LoVo (cell line): Measurements from ENCODE around the gene CCDC63.
"Not testable (repeated sequence)": the region's sequence is repeated elsewhere in the genome, so short reads cannot be mapped to it uniquely, and the experiment has no call there.

ENCODE experiments used
- DNase-seq: peaks from one replicate; pipeline ENCODE4 v3.0.0-alpha.2; 2016; ENCODE audit warnings: low spot score

CCDC63 gene

GRCh38 chr12:110844551-110845338 lies 2.0 kb upstream of the CCDC63 start:
- DNase-seq: no peak

- no peak for DNase-seq
Observed at GRCh38 chr12:110845339-110845682, 1.5 kb upstream of the CCDC63 start.

GRCh38 chr12:110848314-110848923 lies 1.6 kb downstream of the CCDC63 start:
- DNase-seq: no peak

GRCh38 chr12:110849221-110849620 lies 2.4 kb downstream of the CCDC63 start:
- no peak for DNase-seq

- no peak for DNase-seq
Observed at GRCh38 chr12:110849748-110850403, 3.1 kb downstream of the CCDC63 start.

GRCh38 chr12:110850762-110851161 lies 4.0 kb downstream of the CCDC63 start:
- DNase-seq: no peak

- no peak for DNase-seq
Observed at GRCh38 chr12:110853836-110854235, 7.0 kb downstream of the CCDC63 start.

- no peak for DNase-seq
Observed at GRCh38 chr12:110856542-110856941, 9.8 kb downstream of the CCDC63 start.

GRCh38 chr12:110857528-110857927 lies 10.7 kb downstream of the CCDC63 start:
- DNase-seq: no peak

GRCh38 chr12:110857954-110858353 lies 11.2 kb downstream of the CCDC63 start:
- DNase-seq: not testable (repeated sequence)

GRCh38 chr12:110858848-110859247 lies 12.1 kb downstream of the CCDC63 start:
- DNase-seq: no peak

- DNase-seq: no peak
Observed at GRCh38 chr12:110860833-110861296, 14.1 kb downstream of the CCDC63 start.

GRCh38 chr12:110861729-110862128 lies 14.9 kb downstream of the CCDC63 start:
- no peak for DNase-seq

- DNase-seq: no peak
Observed at GRCh38 chr12:110862329-110862728, 15.5 kb downstream of the CCDC63 start.

- DNase-seq: no peak
Observed at GRCh38 chr12:110863161-110863560, 16.4 kb downstream of the CCDC63 start.

- DNase-seq: no peak
Observed at GRCh38 chr12:110865521-110865920, 18.7 kb downstream of the CCDC63 start.

- DNase-seq: no peak
Observed at GRCh38 chr12:110869026-110869425, 22.2 kb downstream of the CCDC63 start.

- DNase-seq: no peak
Observed at GRCh38 chr12:110869803-110870202, 23.0 kb downstream of the CCDC63 start.

- no peak for DNase-seq
Observed at GRCh38 chr12:110872100-110872499, 25.3 kb downstream of the CCDC63 start.

GRCh38 chr12:110874351-110874750 lies 27.6 kb downstream of the CCDC63 start:
- DNase-seq: no peak

GRCh38 chr12:110874781-110875180 lies 28.0 kb downstream of the CCDC63 start:
- DNase-seq: no peak

- no peak for DNase-seq
Observed at GRCh38 chr12:110880651-110881050, 33.9 kb downstream of the CCDC63 start.

- no peak for DNase-seq
Observed at GRCh38 chr12:110883251-110883650, 36.5 kb downstream of the CCDC63 start.
